ENCODE results near the gene KRTAP4-5.
"Not testable (repeated sequence)": the region's sequence is repeated elsewhere in the genome, so short reads cannot be mapped to it uniquely, and the experiment has no call there.

Gene KRTAP4-5

DNA sequence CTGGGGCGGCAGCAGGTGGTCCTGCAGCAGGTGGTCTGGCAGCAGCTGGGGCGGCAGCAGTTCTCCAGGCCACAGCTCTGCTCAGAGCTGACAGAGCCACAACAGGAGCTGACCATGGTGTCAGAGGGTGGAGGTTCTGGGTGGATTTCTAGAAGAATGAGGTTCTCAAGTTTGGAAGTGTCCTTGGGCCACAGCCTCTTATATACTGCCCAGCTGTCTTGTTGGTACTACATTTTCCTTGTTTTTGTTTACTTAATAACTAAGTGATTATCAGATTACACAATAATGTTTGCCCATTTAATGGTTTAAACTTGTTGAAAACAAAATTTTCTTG, at the start of gene KRTAP4-5:
TSS of gene KRTAP4-5 (minus strand) at position 174 of the 334 bp plus-strand sequence. CDS start at position 116, 58 bp downstream.
- no peak for DNase-seq

- no peak for DNase-seq
These were observed 46.4 kb upstream of the KRTAP4-5 start for GRCh38 chr17:41196068-41196467.

GRCh38 chr17:41190328-41190727, 40.7 kb upstream of the KRTAP4-5 start:
- no peak for DNase-seq

- DNase-seq: not testable (repeated sequence)
These were observed 40.3 kb upstream of the KRTAP4-5 start, which contains the start of gene KRTAP9-1 for GRCh38 chr17:41189837-41190318. Gene KRTAP9-1, plus strand, starts transcription at chr17:41189887. Its CDS starts 0 bp downstream, at chr17:41189887.

- DNase-seq: no peak
These were observed 37.2 kb upstream of the KRTAP4-5 start for GRCh38 chr17:41186872-41187271.

GRCh38 chr17:41185001-41185400, 35.4 kb upstream of the KRTAP4-5 start:
- no peak for DNase-seq

- no peak for DNase-seq
These were observed 34.9 kb upstream of the KRTAP4-5 start, which contains the start of gene KRTAP4-1 for GRCh38 chr17:41184480-41184961. Gene KRTAP4-1, minus strand, starts transcription at chr17:41184911. Its CDS starts 57 bp downstream, at chr17:41184854.

- no peak for DNase-seq
These were observed 29.4 kb upstream of the KRTAP4-5 start for GRCh38 chr17:41178843-41179616.

GRCh38 chr17:41178341-41178740, 28.7 kb upstream of the KRTAP4-5 start:
- no peak for DNase-seq

- DNase-seq: no peak
These were observed 28.2 kb upstream of the KRTAP4-5 start, which contains the start of gene KRTAP4-2 for GRCh38 chr17:41177727-41178271. Gene KRTAP4-2, minus strand, starts transcription at chr17:41178221. Its CDS starts 57 bp downstream, at chr17:41178164.

DNA sequence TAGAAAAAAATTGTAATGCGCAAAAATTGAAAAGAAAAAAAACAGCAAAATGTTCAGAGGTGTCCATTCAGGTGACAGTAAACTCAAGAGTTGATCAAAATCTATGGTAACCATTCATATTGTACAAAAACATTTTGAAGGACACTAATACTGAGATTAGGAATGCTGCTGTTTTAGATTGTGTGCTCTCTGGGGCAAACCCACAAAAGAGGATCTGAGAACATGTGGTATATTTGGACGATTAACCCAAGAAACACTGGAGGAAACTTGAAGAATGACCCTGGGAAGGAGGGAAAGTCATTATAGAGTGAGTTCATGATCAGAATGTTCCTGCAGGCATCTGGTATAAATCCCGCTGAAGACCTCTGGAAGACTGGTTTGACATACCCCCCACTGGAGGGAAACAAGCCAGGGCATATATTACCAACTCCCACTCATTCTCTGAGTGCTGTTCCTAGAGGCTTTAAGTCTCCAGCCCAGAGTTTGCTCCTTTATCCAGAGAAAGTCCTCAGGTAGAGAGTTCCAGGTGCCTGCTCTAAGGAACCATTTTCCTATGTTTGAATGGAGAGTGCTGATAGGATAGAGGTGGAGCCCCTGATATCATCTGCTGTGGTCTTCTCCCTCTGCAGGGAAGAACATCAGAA, 27.2 kb upstream of the KRTAP4-5 start:
- DNase-seq: no peak

GRCh38 chr17:41171886-41172285, 22.3 kb upstream of the KRTAP4-5 start:
- DNase-seq: no peak

DNA sequence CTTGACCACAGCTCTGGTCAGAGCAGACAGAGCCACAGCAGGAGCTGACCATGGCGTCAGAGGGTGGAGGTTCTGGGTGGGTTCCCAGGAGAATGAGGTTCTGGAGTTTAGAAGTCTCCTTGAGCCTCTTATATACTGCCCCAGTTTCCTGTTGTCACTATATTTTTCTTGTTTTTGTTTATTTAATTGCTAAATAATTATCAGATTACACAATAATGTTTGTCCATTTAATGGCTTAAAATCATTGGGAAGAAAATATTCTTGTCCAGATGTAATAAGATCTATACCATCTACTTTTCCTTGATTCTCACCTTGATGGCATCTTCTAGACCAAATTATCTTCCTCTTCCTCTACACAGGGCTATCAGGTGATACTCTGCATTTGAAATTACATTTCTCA, 18.5 kb upstream of the KRTAP4-5 start, which contains the start of gene KRTAP4-3:
TSS of gene KRTAP4-3 (minus strand) at position 101 of the 400 bp plus-strand sequence. CDS start at position 52, 49 bp downstream.
- DNase-seq: no peak

- DNase-seq: no peak
These were observed 17.9 kb upstream of the KRTAP4-5 start for GRCh38 chr17:41167561-41167960.

GRCh38 chr17:41163828-41164227, 14.2 kb upstream of the KRTAP4-5 start:
- no peak for DNase-seq

- DNase-seq: no peak
These were observed 11.0 kb upstream of the KRTAP4-5 start, which contains the start of gene KRTAP4-4 for GRCh38 chr17:41160648-41161047. Gene KRTAP4-4, minus strand, starts transcription at chr17:41160748. Its CDS starts 57 bp downstream, at chr17:41160691.

GRCh38 chr17:41160190-41160589, 10.6 kb upstream of the KRTAP4-5 start:
- not testable (repeated sequence) for DNase-seq

- DNase-seq: no peak
These were observed 4.2 kb upstream of the KRTAP4-5 start for GRCh38 chr17:41153856-41154255.

GRCh38 chr17:41151525-41151924, 1.9 kb upstream of the KRTAP4-5 start:
- DNase-seq: no peak

DNA sequence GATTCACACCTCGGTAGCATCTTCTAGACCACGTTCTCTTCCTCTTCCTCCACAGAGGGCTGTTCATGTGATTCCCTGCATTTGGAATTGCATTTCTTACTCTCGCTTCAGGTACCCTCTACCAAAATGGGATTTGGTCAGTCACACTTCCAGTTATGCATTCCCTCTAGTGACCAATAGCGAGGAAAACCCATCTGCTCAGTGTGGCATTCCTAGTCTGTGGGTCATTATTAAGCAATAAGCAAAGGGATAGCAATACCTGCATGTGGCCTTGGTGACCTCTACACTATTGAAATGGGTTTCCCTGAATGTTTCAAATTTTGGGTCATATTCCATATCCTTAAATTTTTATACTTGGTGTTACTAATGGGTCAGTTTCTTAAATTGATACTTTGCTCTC, 401 bp upstream of the KRTAP4-5 start:
- DNase-seq: no peak

DNA sequence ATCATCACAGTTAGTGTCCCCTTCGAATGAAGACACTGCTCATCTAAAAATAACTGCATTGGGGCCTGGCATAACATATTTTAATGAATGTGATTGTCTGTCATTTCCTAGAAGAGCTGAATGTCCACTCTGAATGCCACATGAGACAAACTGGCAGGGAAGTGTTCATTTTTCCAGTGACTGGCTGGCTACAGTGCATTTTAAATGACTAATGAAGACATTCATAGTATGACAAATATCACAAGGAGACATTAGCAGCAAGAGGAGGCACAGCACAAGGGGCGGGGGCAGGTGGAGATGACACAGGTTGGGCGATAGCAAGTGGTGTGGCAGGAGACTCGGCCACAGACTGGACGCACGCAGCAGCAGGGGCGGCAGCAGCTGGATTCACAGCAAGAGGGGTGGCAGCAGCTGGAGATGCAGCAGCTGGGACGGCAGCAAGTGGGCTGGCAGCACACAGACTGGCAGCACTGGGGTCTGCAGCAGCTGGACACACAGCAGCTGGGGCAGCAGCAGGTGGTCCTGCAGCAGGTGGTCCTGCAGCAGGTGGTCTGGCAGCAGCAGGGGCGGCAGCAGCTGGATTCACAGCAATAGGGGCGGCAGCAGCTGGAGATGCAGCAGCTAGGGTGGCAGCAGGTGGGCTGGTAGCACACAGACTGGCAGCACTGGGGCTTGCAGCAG, 514 bp downstream of the KRTAP4-5 start:
- DNase-seq: not testable (repeated sequence)

DNA sequence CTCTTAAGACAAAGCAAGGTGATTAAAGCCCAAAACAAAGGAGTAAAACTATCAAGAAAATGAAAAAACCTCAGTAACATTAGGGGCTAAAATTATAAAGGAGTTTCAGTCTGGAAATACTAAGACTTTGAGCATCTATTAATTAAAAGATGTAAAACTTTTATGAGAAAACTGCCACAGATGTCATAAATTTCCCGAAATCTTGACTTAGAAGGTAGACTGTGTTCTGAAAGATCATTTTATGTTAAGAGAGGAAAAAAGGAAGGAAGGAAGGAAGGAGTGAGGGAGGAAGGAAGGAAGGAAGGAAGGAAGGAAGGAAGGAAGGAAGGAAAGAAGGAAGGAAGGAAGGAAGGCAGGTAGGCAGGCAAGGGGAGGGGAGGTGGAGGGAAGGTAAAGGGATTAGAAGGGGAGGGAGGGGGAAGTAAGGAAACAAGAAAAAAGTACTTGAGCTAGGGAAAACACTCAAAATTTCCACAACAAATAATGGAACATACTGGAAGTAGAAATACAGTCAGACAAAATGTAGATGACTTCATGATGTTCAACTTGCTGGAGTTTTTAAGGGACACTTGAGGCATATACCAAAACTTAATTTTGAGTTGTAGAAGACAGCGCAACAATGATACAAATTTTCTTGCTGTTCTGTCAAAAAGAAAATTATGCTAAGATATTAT, 2.0 kb downstream of the KRTAP4-5 start:
- no peak for DNase-seq
